Measurements from ENCODE around the gene ARHGEF2.

DNA sequence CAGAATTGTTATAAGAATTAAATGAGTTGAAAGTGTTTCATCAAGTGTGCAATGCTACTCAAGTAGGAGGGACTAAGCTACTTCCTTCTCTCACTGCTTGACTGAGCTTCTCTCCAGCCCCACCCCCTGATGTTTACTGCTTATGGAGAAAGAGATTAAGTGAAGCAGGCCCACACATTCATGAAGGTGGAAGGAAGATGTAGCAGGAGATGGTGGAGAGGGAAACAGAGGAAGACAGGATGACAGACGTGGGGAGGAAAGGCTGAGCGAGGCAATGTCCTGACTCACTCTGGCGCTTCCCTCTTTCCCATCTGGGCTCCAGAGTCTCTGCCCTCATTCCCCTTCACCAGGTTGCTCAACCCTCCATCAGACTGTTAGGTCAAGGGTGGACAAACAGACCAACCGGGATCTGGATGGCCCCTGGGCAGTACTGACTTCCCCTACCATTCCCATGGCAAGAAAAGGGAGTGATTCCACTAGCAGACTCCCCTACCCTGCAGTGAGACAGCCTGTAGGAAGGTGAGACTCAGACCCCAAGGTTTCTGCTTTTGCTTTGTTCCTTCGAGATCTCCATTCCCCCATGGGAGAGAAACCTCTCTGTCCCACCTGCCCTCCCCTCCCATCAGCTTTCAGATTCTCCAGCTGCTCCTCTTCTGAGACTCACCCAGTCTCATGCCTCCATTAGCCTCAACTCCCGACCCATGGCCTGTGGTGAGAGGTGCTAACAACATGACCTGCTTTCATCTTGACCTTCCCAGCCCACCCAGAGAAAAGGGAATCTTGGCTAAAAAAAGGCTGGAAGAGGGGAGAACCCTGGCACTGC, 3.1 kb upstream of the ARHGEF2 start:
- TF ChIP-seq EZH2 (IDR thresholded peaks at IDR 0.05; ENCODE audit: insufficient read depth, poor library complexity, severe bottlenecking): no peak
- no peak for TF ChIP-seq EZH2phosphoT487 (IDR thresholded peaks at IDR 0.05; ENCODE audit: insufficient read depth, low read depth)

Measured in GM23248 (cell line).